NCI-H2227 treated with DMSO at 0.1 percent for 48 hours (cell line): ENCODE results near the gene FFAR3.
"Not testable (repeated sequence)": the region's sequence is repeated elsewhere in the genome, so short reads cannot be mapped to it uniquely, and the experiment has no call there.

ENCODE experiments used
- DNase-seq: peaks from one replicate; lab custom pipeline; 2025; lab: John Stamatoyannopoulos, UW

FFAR3 gene

GRCh38 chr19:35350591-35350990, 7.7 kb upstream of the FFAR3 start:
- DNase-seq: no peak

GRCh38 chr19:35351411-35352176, 6.7 kb upstream of the FFAR3 start:
- DNase-seq: no peak

DNA sequence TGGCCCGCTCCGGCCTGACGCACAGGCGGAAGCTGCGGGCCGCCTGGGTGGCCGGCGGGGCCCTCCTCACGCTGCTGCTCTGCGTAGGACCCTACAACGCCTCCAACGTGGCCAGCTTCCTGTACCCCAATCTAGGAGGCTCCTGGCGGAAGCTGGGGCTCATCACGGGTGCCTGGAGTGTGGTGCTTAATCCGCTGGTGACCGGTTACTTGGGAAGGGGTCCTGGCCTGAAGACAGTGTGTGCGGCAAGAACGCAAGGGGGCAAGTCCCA, 6.1 kb upstream of the FFAR3 start:
- DNase-seq: no peak

- DNase-seq: peak; percentile 99
These were observed 5.6 kb upstream of the FFAR3 start for GRCh38 chr19:35352448-35353304.

GRCh38 chr19:35353635-35354034, 4.6 kb upstream of the FFAR3 start:
- DNase-seq: no peak

GRCh38 chr19:35354898-35355297, 3.4 kb upstream of the FFAR3 start:
- DNase-seq: no peak

DNA sequence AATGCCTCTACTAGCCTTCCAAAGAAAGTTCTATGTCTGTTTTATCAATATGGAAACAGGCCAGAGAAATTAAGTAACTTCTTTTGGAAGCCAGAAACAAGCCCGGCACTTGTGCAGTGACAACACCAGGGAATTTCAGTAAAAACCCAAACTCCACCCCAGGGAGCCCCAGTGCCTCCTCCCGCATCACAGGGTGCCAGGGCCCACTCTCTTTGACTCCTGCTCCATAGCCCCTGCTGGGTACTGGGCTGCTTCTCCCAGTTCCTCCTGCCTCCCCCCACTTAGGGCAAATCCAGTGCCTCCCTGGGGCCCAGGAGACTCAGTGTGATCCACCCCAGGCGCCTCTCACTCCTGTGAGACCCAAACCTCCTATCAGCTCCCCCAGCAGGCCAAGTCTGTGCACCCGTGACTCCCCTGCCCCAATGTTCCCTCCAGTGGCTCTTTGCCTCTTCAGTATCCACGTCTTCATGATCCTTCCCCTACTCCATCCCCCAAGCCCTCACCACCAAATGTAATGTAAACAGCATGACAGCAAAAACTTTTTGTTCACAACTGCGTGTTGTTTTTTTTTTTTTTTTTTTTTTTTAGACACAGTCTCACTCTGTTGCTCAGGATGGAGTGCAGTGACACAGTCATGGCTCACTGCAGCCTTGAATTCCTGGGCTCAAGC, 2.3 kb upstream of the FFAR3 start:
- DNase-seq: no peak

DNA sequence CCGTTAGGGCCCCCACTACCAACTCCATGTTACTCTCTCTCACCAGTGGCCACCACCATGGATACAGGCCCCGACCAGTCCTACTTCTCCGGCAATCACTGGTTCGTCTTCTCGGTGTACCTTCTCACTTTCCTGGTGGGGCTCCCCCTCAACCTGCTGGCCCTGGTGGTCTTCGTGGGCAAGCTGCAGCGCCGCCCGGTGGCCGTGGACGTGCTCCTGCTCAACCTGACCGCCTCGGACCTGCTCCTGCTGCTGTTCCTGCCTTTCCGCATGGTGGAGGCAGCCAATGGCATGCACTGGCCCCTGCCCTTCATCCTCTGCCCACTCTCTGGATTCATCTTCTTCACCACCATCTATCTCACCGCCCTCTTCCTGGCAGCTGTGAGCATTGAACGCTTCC, 574 bp downstream of the FFAR3 start:
- DNase-seq: not testable (repeated sequence)

DNA sequence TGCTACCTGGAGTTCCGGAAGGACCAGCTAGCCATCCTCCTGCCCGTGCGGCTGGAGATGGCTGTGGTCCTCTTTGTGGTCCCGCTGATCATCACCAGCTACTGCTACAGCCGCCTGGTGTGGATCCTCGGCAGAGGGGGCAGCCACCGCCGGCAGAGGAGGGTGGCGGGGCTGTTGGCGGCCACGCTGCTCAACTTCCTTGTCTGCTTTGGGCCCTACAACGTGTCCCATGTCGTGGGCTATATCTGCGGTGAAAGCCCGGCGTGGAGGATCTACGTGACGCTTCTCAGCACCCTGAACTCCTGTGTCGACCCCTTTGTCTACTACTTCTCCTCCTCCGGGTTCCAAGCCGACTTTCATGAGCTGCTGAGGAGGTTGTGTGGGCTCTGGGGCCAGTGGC, 1.1 kb downstream of the FFAR3 start:
- DNase-seq: not testable (repeated sequence)

GRCh38 chr19:35360081-35360480, 1.8 kb downstream of the FFAR3 start:
- not testable (repeated sequence) for DNase-seq

- no peak for DNase-seq
These were observed 2.7 kb downstream of the FFAR3 start for GRCh38 chr19:35360880-35361420.

DNA sequence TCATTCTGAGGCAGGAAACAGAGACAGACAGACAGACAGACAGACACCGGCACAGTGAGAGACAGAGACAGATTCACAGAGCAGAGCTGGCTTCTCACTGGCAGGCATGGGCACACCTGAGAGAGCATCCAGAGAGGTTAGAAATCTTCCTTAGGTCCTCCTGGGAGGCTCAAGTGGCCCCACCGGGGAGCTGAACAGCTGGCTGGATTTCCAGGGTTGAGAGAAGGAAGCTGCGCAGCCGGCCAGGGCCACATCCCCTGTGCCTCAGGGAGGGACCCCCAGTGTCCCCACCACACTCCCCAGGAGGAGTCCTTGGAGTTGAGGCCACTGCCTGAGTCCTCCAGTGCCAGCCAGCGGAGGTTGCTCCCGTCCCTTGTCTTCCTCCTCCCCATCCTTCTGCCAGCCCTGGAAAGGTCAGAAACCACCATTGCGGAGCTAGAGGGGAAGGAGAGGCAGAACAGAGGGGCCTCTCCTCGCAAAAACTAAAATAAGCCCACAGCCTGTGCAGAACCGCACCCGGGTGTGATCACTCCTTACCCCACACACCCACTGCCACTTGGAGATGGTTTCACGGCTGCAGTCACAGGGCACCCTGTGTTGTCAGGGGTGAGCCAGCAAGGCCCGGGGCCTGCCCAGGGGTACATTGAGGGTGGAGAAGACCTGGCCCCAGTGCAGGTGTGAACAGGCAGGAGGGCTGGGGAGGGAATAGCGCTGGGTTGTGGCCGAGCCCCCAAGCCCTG, 4.2 kb downstream of the FFAR3 start:
- no peak for DNase-seq

- no peak for DNase-seq
These were observed 4.8 kb downstream of the FFAR3 start for GRCh38 chr19:35363001-35363590.

DNA sequence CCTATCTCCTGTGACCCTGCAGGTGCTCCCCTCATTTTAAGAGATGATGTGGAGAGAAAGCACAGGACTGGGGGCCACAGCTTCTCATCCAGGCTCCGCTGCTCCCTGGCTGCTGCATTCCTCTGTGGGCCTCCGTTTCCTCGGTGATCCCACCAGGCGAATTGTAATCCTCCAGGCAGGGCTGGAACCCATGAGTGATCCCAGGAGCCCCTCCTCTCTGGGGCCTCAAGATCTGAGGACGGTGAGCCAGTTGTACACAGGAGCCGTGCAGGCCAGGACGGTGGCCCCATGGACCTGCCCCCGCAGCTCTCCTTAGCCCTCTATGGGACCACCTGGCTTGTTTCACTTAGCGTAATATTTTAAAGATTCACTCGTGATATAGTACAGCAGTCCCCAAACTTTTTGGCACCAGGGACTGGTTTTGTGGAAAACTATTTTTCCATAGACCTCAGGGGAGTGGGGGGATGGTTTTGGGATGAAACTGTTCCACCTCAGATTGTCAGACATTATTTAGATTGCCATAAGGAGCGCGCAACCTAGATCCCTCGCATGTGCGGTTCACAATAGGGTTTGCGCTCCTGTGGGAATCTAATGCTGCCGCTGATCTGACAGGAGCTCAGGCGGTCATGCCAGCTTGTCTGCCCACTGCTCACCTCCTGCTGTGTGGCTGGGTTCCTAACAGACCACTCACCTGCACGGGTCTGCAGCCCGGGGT, 5.6 kb downstream of the FFAR3 start:
- DNase-seq: no peak

GRCh38 chr19:35365303-35365702, 7.0 kb downstream of the FFAR3 start:
- no peak for DNase-seq

DNA sequence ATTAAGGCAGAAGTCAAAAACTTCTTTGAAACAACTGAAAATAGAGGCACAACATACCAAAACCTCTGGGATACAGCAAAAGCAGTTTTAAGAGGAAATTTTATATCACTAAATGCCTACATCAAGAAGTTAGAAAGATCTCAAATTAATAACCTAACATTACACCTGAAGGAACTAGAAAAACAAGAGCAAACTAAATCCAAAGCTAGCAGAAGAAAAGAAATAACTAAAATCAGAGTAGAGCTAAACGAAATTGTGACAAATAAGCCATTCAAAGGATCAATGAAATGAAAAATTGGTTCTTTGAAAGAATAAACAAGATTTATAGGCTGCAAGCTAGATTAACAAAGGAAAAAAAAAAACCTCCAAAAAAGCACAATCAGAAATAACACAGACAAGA, 10.1 kb downstream of the FFAR3 start:
- no peak for DNase-seq

DNA sequence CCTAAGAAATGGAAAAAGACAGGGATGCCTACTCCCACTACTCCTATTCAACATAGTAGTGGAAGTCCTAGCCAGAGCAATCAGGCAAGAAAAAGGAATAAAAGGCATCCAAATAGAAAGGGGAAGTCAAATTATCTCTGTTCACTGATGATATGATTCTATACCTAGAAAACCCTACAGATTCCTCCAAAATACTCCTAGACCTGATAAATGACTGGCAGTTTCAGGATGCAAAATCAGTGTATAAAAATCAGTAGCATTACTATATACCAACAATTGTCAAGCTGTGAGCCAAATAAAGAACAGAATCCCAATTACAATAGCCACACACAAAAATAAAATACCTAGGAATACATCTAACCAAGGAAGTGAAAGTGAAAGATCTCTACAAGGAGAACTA, 11.3 kb downstream of the FFAR3 start:
- no peak for DNase-seq

- no peak for DNase-seq
These were observed 12.5 kb downstream of the FFAR3 start, which contains the start of gene GPR42 for GRCh38 chr19:35370722-35371121. GPR42 (plus strand) TSS chr19:35371068; CDS start chr19:35371360, 292 bp downstream.

GRCh38 chr19:35373492-35373891, 15.2 kb downstream of the FFAR3 start:
- DNase-seq: no peak

DNA sequence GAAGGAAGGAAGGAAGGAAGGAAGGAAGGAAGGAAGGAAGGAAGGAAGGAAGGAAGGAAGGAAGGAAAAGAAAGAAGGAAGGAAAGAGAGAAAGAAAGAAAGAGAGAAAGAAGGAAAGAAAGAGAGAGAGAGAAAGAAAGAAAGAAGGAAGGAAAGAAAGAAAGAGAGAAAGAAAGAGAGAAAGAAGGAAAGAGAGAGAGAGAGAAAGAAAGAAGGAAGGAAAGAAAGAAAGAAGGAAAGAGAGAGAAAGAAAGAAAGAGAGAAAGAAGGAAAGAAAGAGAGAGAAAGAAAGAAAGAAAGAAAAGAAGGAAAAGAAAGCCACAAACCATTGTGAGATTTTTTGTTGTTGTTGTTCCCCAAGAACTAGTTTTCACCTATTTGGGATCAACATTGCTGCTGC, 15.8 kb downstream of the FFAR3 start:
- not testable (repeated sequence) for DNase-seq
